ENCODE data around the gene CFAP97D2. TPM values are rescaled to one million over a fixed set of nuclear protein-coding genes. Genes with fewer than 3 reads are reported as not detected.

The CFAP97D2 gene
- total RNA-seq, 2 experiments from 2014 or later, result 0.47 to 0.52 TPM

DNA sequence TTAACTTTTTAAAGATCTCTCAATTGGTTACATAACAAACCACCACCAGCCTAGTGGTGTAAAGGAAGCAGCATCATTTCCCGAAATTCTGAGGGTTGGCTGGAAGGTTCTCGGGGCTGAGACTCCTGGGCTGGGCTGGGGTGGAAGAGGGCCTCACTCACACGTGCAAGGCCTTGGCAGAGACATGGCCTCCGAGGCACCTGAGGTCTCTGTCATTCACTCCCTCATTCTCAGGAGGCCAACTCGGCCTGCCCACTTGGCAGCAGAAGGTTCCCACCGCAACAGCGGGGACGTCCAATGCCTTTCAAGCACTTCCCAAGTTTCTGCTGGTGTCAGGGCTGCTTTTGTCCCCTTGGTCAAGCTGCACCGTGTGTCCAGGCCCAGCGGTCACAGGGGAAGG lies 28.0 kb upstream of the CFAP97D2 start:
- Mint-ChIP-seq H3K27me3 (no peaks in the 10 kb centered on the region), H3K9me3 (no peaks in the 10 kb centered on the region), H3K4me3 (peak overlapping the region; percentile 81), H3K36me3 (ENCODE audit: low read depth) (peaks cover 10% of the 10 kb centered on the region), H3K27ac (peak overlapping the region; percentile 95), H3K4me1 (ENCODE audit: low read depth) (peaks cover 81% of the 10 kb centered on the region)
- peak in 3 of 14 experiments; percentile 53 to 69 (median 65) for DNase-seq
- ATAC-seq (ENCODE audit: poor library complexity), result no peak
- H3K27me3 ChIP-seq (ENCODE audit: control insufficient read depth in 1 of 2, insufficient read depth in 2 of 2, low read length in 2 of 2), result no peaks in the 10 kb centered on the region
- ChIA-PET CTCF (interaction anchor here (0.8 to 1.8 kb wide), 3 partner anchors 11 to 74 kb away, joined by 3 to 9 read pairs (median 5); no protein-coding TSS in a partner anchor), POLR2A (interaction anchor here (1.0 to 3.4 kb wide), 8 partner anchors 8 to 76 kb away, joined by 3 to 24 read pairs (median 12); no protein-coding TSS in a partner anchor)
- peaks cover 0 to 8% of the 10 kb centered on the region in 2 experiments for H3K9me3 ChIP-seq (ENCODE audit: control insufficient read depth in 1 of 2, insufficient read depth in 1 of 2, low read length in 2 of 2)
- H3K4me1 ChIP-seq (ENCODE audit: insufficient read depth, low read length), result peaks cover 85% of the 10 kb centered on the region
- H3K4me3 ChIP-seq (ENCODE audit: low read length), result peak overlapping the region; percentile 28
- H3K36me3 ChIP-seq (ENCODE audit: insufficient read depth, low read length), result no peaks in the 10 kb centered on the region
- TF ChIP-seq, protein P1, sequence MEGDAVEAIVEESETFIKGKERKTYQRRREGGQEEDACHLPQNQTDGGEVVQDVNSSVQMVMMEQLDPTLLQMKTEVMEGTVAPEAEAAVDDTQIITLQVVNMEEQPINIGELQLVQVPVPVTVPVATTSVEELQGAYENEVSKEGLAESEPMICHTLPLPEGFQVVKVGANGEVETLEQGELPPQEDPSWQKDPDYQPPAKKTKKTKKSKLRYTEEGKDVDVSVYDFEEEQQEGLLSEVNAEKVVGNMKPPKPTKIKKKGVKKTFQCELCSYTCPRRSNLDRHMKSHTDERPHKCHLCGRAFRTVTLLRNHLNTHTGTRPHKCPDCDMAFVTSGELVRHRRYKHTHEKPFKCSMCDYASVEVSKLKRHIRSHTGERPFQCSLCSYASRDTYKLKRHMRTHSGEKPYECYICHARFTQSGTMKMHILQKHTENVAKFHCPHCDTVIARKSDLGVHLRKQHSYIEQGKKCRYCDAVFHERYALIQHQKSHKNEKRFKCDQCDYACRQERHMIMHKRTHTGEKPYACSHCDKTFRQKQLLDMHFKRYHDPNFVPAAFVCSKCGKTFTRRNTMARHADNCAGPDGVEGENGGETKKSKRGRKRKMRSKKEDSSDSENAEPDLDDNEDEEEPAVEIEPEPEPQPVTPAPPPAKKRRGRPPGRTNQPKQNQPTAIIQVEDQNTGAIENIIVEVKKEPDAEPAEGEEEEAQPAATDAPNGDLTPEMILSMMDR (IDR thresholded peaks at IDR 0.05), result no peak
- intact Hi-C loops (cut with DNase I, micrococcal nuclease), result loop anchor here in 1 of 2 experiments (2.0 kb wide), 1 partner anchor 76 kb away; no protein-coding TSS in a partner anchor
- peak overlapping the region; percentile 79 to 92 for H3K27ac ChIP-seq (ENCODE audit: low read depth in 1 of 2, low read length in 2 of 2)

DNA sequence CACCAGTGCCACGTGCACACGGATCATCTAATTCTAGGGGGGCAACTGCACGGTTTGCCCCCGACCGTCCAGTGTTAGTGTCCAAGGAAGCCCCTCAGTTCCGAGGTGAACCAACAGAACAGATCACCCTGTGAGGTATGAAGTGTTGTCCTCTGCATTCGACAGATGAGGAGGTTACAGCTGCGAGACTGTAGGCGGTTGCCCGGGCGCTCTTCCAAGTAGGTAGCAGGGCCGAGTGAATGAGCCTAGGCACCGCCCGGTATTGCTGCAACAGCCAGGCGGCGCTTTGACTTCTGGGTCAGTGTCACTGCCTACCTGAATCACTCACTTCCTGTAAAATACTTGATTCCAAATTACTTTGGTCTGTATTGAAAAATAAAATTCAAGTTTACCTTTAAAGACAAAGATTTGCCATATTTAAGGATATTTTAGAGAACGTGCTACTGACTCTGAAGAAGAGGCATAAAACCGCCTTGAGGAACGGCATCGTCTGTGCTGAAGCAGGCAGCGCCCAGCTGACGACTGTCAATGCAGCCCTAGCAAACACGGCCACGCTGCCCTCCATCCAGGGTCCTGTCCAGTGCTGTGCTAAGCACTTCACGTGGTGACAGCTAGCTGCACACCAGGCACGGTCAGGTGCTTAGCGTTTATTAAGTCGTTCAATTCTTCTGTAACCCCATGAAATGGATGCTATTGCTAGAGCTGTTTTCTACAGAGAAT lies 27.3 kb upstream of the CFAP97D2 start:
- Histone ChIP-seq H3K9me3 (ENCODE audit: control insufficient read depth in 1 of 2, insufficient read depth in 1 of 2, low read length in 2 of 2) (peaks cover 0 to 8% of the 10 kb centered on the region in 2 experiments), H3K36me3 (ENCODE audit: insufficient read depth, low read length) (no peaks in the 10 kb centered on the region), H3K4me3 (ENCODE audit: low read length) (peak overlapping the region; percentile 28), H3K27me3 (ENCODE audit: control insufficient read depth in 1 of 2, insufficient read depth in 2 of 2, low read length in 2 of 2) (no peaks in the 10 kb centered on the region), H3K27ac (ENCODE audit: low read depth in 1 of 2, low read length in 2 of 2) (peak overlapping the region; percentile 79 to 92), H3K4me1 (ENCODE audit: insufficient read depth, low read length) (peaks cover 84% of the 10 kb centered on the region)
- Mint-ChIP-seq H3K27me3 (no peaks in the 10 kb centered on the region), H3K4me3 (peak overlapping the region; percentile 81), H3K27ac (peak overlapping the region; percentile 95), H3K9me3 (no peaks in the 10 kb centered on the region), H3K4me1 (ENCODE audit: low read depth) (peaks cover 80% of the 10 kb centered on the region), H3K36me3 (ENCODE audit: low read depth) (peaks cover 15% of the 10 kb centered on the region)
- ATAC-seq (ENCODE audit: poor library complexity), result peak; percentile 31
- POLR2A ChIA-PET, result interaction anchor here (1.2 to 3.4 kb wide), 8 partner anchors 9 to 75 kb away, joined by 3 to 24 read pairs (median 12); no protein-coding TSS in a partner anchor
- DNase-seq, result peak in 13 of 14 experiments; percentile 54 to 82 (median 67)
- CTCF ChIA-PET, result interaction anchor here (0.8 to 1.8 kb wide), 4 partner anchors 9 to 73 kb away, joined by 3 to 9 read pairs (median 4); no protein-coding TSS in a partner anchor
- TF ChIP-seq, protein P1 (IDR thresholded peaks at IDR 0.05), result no peak
- intact Hi-C loops (cut with DNase I, micrococcal nuclease), result loop anchor here in 1 of 2 experiments (2.0 kb wide), 1 partner anchor 75 kb away; no protein-coding TSS in a partner anchor

DNA sequence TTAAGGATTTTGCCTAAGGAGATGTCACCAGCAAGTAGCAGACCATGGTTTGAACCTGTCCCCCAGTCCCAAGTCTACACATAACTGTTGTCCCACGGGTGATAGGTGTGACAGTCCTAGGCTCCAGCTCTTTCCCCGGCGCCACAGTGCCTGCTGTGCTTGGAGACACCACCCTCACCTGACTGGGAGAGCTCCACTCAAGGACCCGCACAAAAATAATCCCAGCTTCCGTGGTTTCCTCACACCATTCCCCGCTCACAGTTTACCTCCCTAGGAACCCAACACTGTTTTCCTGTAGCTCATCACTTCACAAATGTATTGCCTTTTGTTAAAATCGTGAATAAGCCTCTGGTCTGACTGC lies 26.8 kb upstream of the CFAP97D2 start:
- Mint-ChIP-seq H3K36me3 (ENCODE audit: low read depth) (peaks cover 16% of the 10 kb centered on the region), H3K4me3 (peak overlapping the region; percentile 81), H3K4me1 (ENCODE audit: low read depth) (peaks cover 82% of the 10 kb centered on the region), H3K27me3 (no peaks in the 10 kb centered on the region), H3K27ac (peak overlapping the region; percentile 95), H3K9me3 (no peaks in the 10 kb centered on the region)
- POLR2A ChIA-PET, result interaction anchor here (0.8 to 3.4 kb wide), 9 partner anchors 9 to 74 kb away, joined by 3 to 24 read pairs (median 9); no protein-coding TSS in a partner anchor
- ATAC-seq (ENCODE audit: poor library complexity), result no peak
- Histone ChIP-seq H3K36me3 (ENCODE audit: insufficient read depth, low read length) (no peaks in the 10 kb centered on the region), H3K27ac (ENCODE audit: low read depth in 1 of 2, low read length in 2 of 2) (peak overlapping the region; percentile 22 to 49), H3K27me3 (ENCODE audit: control insufficient read depth in 1 of 2, insufficient read depth in 2 of 2, low read length in 2 of 2) (no peaks in the 10 kb centered on the region), H3K4me3 (ENCODE audit: low read length) (no peak overlapping the region), H3K4me1 (ENCODE audit: insufficient read depth, low read length) (peaks cover 84% of the 10 kb centered on the region), H3K9me3 (ENCODE audit: control insufficient read depth in 1 of 2, insufficient read depth in 1 of 2, low read length in 2 of 2) (peaks cover 0 to 8% of the 10 kb centered on the region in 2 experiments)
- intact Hi-C loops (cut with DNase I, micrococcal nuclease), result no loop called here
- TF ChIP-seq, protein P1 (IDR thresholded peaks at IDR 0.05), result no peak
- CTCF ChIA-PET, result interaction anchor here (1.3 to 1.8 kb wide), 2 partner anchors 9 to 41 kb away, joined by 3 to 9 read pairs; no protein-coding TSS in a partner anchor
- DNase-seq, result no peak

All from CD4-positive, alpha-beta T cell (primary cell).